ENCODE measurements around the gene FGGY. TPM values are rescaled to one million over a fixed set of nuclear protein-coding genes. Genes with fewer than 3 reads are reported as not detected.

FGGY gene
- total and polyA plus RNA-seq, 2 donors (not counting 3 experiments of a cell fraction or from before 2014, with no cell fraction given): 5.6 to 6.4 TPM

- Histone ChIP-seq H3K4me1 (ENCODE audit: control insufficient read depth, extremely low read depth, insufficient read depth, low read length) (no peaks in the 10 kb centered on the region), H3K4me2 (ENCODE audit: insufficient read depth, low read length) (no peak overlapping the region), H3K27ac (ENCODE audit: insufficient read depth, low read depth, low read length) (no peak overlapping the region), H3K36me3 (ENCODE audit: control insufficient read depth in 2 of 2, extremely low read depth in 1 of 2, insufficient read depth in 2 of 2, low read length in 2 of 2) (no peaks in the 10 kb centered on the region), H3K27me3 (ENCODE audit: control insufficient read depth in 2 of 2, insufficient read depth in 2 of 2, low read length in 2 of 2) (no peaks in the 10 kb centered on the region), H3K79me2 (ENCODE audit: control insufficient read depth, insufficient read depth, low read length) (no peaks in the 10 kb centered on the region), H3K9me3 (replicated peaks; ENCODE audit: control insufficient read depth, insufficient read depth, low read length) (no peaks in the 10 kb centered on the region), H3K9me1 (replicated peaks; ENCODE audit: control insufficient read depth, extremely low read depth, insufficient read depth, low read length) (no peaks in the 10 kb centered on the region), H3K9ac (replicated peaks; ENCODE audit: extremely low read depth, insufficient read depth, low read length) (no peak overlapping the region), H3K4me3 (replicated peaks in 1 of 3; ENCODE audit: insufficient read depth in 1 of 3, low read depth in 1 of 3, low read length in 3 of 3) (no peak overlapping the region), H4K20me1 (replicated peaks; ENCODE audit: control insufficient read depth, extremely low read depth, insufficient read depth, low read length) (no peaks in the 10 kb centered on the region), H2AFZ (ENCODE audit: low read depth, low read length) (no peak overlapping the region)
- no TSS peak for BruUV-seq (replicated peaks)
- ChIA-PET CTCF (interaction anchor here (0.6 kb wide), 1 partner anchor 25 kb away, joined by 3 read pairs; no protein-coding TSS in a partner anchor), POLR2A (no interaction called here)
- dilution Hi-C loops (cut with MboI; ENCODE audit: extremely low pct_ligation_motif_present, low sequenced_read_pairs): no loop called here
- DNase-seq (ENCODE audit: low read depth, low spot score): no peak
- FAIRE-seq: no peak
- intact Hi-C loops (cut with micrococcal nuclease): no loop called here
- TF ChIP-seq EZH2 (IDR thresholded peaks at IDR 0.05; ENCODE audit: borderline replicate concordance, low read depth, low read length, severe bottlenecking) (no peak), POLR2A (IDR thresholded peaks at IDR 0.05; ENCODE audit: low read depth, low read length) (no peak), POLR2AphosphoS5 (IDR thresholded peaks at IDR 0.05; ENCODE audit: insufficient read depth, low read depth, low read length) (no peak), FOS (IDR thresholded peaks at IDR 0.05; ENCODE audit: borderline replicate concordance, insufficient read depth, low read length) (no peak), JUN (IDR thresholded peaks at IDR 0.05; ENCODE audit: borderline replicate concordance, insufficient read depth, insufficient read length, low read depth) (no peak), MAX (IDR thresholded peaks at IDR 0.05; ENCODE audit: insufficient read depth, insufficient read length) (no peak), GATA2 (IDR thresholded peaks at IDR 0.05; ENCODE audit: insufficient read depth, insufficient read length, low read depth, low read length) (no peak)
These were observed 207.4 kb downstream of the FGGY start for GRCh38 chr1:59504276-59504675.

- no peaks in the 10 kb centered on the region for H3K36me3 ChIP-seq (ENCODE audit: control insufficient read depth in 2 of 2, extremely low read depth in 1 of 2, insufficient read depth in 2 of 2, low read length in 2 of 2)
- no peak overlapping the region for H3K27ac ChIP-seq (ENCODE audit: insufficient read depth, low read depth, low read length)
- POLR2A ChIA-PET: no interaction called here
- no peaks in the 10 kb centered on the region for H3K79me2 ChIP-seq (ENCODE audit: control insufficient read depth, insufficient read depth, low read length)
- no peak overlapping the region for H3K4me2 ChIP-seq (ENCODE audit: insufficient read depth, low read length)
- H3K27me3 ChIP-seq (ENCODE audit: control insufficient read depth in 2 of 2, insufficient read depth in 2 of 2, low read length in 2 of 2): no peaks in the 10 kb centered on the region
- TF ChIP-seq FOS (IDR thresholded peaks at IDR 0.05; ENCODE audit: borderline replicate concordance, insufficient read depth, low read length) (no peak), MYC (IDR thresholded peaks at IDR 0.05; ENCODE audit: low read depth, low read length) (no peak), JUN (IDR thresholded peaks at IDR 0.05; ENCODE audit: borderline replicate concordance, insufficient read depth, insufficient read length, low read depth) (no peak), MAX (IDR thresholded peaks at IDR 0.05; ENCODE audit: insufficient read depth, insufficient read length) (no peak), CTCF (IDR thresholded peaks at IDR 0.05; ENCODE audit: extremely low read depth in 1 of 2, insufficient read depth in 1 of 2, low read depth in 1 of 2, low read length in 2 of 2) (no peak), EZH2 (IDR thresholded peaks at IDR 0.05; ENCODE audit: borderline replicate concordance, low read depth, low read length, severe bottlenecking) (no peak), POLR2A (IDR thresholded peaks at IDR 0.05; ENCODE audit: low read depth, low read length) (no peak), POLR2AphosphoS5 (IDR thresholded peaks at IDR 0.05; ENCODE audit: insufficient read depth, low read depth, low read length) (no peak), GATA2 (IDR thresholded peaks at IDR 0.05; ENCODE audit: insufficient read depth, insufficient read length, low read depth, low read length) (no peak)
- H3K4me1 ChIP-seq (ENCODE audit: control insufficient read depth, extremely low read depth, insufficient read depth, low read length): no peaks in the 10 kb centered on the region
- H4K20me1 ChIP-seq (replicated peaks; ENCODE audit: control insufficient read depth, extremely low read depth, insufficient read depth, low read length): no peaks in the 10 kb centered on the region
- H2AFZ ChIP-seq (ENCODE audit: low read depth, low read length): no peak overlapping the region
- H3K4me3 ChIP-seq (replicated peaks in 1 of 3; ENCODE audit: insufficient read depth in 1 of 3, low read depth in 1 of 3, low read length in 3 of 3): no peak overlapping the region
- intact Hi-C loops (cut with micrococcal nuclease) (no loop called here), dilution Hi-C loops (cut with MboI; ENCODE audit: extremely low pct_ligation_motif_present, low sequenced_read_pairs) (no loop called here)
- CTCF ChIA-PET: interaction anchor here (0.6 kb wide), 1 partner anchor 17 kb away, joined by 3 read pairs; no protein-coding TSS in a partner anchor
- no TSS peak for BruUV-seq (replicated peaks)
- no peak for DNase-seq (ENCODE audit: low read depth, low spot score)
- no peak for FAIRE-seq
- no peak overlapping the region for H3K9ac ChIP-seq (replicated peaks; ENCODE audit: extremely low read depth, insufficient read depth, low read length)
- no peaks in the 10 kb centered on the region for H3K9me1 ChIP-seq (replicated peaks; ENCODE audit: control insufficient read depth, extremely low read depth, insufficient read depth, low read length)
- no peaks in the 10 kb centered on the region for H3K9me3 ChIP-seq (replicated peaks; ENCODE audit: control insufficient read depth, insufficient read depth, low read length)
These were observed 208.7 kb downstream of the FGGY start for GRCh38 chr1:59505596-59506028.

Measured in endothelial cell of umbilical vein (primary cell).